ENCODE data around the gene DLX3. TPM values are rescaled to one million over a fixed set of nuclear protein-coding genes. Genes with fewer than 3 reads are reported as not detected.

DLX3 gene
- polyA plus RNA-seq, 1 donor from 2014 or later = not detected

DNA sequence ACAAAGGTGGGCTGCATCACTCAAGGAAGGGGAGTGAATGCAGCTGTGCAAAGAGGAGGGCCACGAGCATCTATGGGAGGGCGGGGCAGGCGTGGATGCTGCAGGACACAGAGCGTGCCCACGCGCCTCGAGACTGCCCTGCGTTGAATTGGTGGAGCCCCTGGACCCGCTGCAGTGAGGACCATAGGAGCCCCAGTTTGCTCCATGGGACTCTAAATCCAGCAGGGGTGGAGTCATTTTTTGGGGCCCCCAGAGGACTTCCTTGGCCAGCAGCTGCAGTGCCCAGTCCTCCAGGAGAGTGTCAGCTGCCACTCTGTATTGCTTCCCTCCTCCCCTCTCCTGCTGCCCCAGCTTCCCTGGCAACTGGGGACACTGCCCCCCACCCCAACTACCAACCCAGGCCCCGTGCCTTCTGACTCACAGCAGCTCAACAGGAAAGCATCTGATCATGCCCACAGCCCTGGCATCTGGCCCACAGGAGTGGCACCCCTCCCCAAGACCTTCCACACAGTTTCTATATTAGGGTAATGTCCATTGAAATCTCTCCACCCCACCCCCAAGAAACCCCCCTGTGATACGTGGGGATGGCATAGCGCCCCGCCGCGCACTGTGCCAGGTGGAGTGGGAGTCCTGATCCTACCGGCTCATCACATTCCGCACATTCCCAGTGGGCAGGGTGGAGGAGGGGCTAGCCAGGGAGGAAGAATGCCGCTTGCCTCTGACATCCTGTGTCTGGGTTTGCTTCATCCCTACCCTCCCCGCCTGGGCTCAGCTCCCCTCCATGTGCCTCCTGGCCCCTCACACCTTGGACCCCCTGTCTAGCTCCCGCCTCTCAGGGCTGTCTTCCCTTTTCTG, 33.1 kb upstream of the DLX3 start:
- Mint-ChIP-seq H3K4me3 (peak overlapping the region in 2 of 4 donors; percentile 76 to 83), H3K36me3 (no peaks in the 10 kb centered on the region), H3K27ac (no peak overlapping the region), H3K9me3 (no peaks in the 10 kb centered on the region), H3K27me3 (peaks cover 21% of the 10 kb centered on the region), H3K4me1 (peaks cover 6 to 10% (median 9%) of the 10 kb centered on the region in 3 donors)

DNA sequence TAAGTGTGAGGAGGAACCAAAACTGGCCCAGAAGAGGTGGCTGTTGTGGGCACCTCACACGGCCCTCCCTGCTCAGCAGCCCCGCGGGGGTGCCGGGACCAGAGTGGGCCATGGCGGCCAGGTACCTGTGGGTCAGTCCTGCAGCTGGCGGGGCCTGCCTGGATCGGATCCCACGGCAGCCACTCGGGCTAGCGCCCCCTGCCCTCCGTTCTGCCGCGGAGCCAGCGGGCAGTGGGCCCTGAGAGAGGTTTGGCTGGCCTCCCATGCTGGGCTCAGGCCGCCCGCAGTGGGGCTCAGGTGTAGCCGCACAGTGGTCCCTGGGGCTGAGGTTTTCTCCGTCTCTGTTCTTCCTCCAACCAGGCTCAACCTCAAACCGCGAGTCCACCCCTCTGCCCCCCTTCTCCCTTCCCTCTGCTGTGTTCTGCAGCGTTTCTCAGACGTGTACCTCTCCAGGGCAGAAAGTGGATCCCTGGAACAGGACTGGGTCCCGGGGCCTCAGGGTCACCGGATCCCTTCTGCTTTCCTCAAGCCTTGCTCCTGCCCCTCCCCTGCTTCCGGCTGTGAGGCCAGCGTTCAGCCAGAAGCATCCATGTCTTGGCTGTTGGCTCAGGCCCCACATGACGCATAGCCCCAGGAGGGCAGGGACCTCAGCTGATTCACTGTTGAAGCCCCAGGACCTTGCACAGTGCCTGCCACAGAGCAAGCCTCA, 32.3 kb upstream of the DLX3 start:
- Mint-ChIP-seq H3K4me1 (peaks cover 6 to 10% (median 9%) of the 10 kb centered on the region in 3 donors), H3K9me3 (no peaks in the 10 kb centered on the region), H3K36me3 (no peaks in the 10 kb centered on the region), H3K4me3 (peak overlapping the region in 3 of 4 donors; percentile 41 to 83 (median 80)), H3K27me3 (peaks cover 21% of the 10 kb centered on the region), H3K27ac (no peak overlapping the region)

DNA sequence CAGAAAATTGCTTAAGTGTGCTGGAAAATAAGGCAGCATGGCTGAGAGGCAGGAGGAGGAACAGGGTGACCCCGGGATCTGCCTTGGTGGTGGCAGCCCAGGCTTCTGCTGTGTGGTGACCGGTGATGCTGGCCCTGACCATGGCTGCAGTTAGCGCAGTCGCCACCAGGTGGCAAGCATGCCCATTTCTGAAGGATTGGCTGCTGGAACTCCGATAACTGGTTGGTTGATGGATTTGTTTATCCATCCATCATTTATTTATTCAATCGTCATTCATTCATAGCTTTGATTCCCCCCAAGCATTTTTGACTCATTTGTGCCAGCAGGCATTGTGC, 31.8 kb upstream of the DLX3 start:
- H3K4me3 Mint-ChIP-seq = peak overlapping the region in 2 of 4 donors; percentile 45 to 80
- no peak overlapping the region for H3K27ac Mint-ChIP-seq
- no peaks in the 10 kb centered on the region for H3K36me3 Mint-ChIP-seq
- peaks cover 6 to 10% (median 9%) of the 10 kb centered on the region in 3 donors for H3K4me1 Mint-ChIP-seq
- peaks cover 21% of the 10 kb centered on the region for H3K27me3 Mint-ChIP-seq
- no peaks in the 10 kb centered on the region for H3K9me3 Mint-ChIP-seq

- H3K4me1 Mint-ChIP-seq = peaks cover 6 to 10% (median 9%) of the 10 kb centered on the region in 3 donors
- peaks cover 23% of the 10 kb centered on the region for H3K27me3 Mint-ChIP-seq
- no peak overlapping the region for H3K4me3 Mint-ChIP-seq
- H3K27ac Mint-ChIP-seq = no peak overlapping the region
- no peaks in the 10 kb centered on the region for H3K9me3 Mint-ChIP-seq
- H3K36me3 Mint-ChIP-seq = no peaks in the 10 kb centered on the region
These were observed 31.1 kb upstream of the DLX3 start for GRCh38 chr17:50026046-50026675.

DNA sequence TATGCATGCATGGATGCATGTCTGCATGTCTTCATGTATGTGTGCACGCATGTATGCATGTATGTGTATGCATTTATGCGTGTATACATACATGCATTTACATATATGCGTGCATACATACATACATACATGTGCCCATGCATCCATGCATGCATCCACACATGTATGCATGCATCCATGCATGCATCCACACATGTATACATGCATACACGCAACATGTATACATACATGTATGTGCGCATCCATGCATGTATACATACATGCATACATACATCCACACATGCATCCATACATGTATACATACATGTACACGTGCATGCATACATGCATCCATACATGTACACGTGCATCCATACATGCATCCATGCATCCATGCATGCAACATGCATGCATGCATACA, 29.8 kb upstream of the DLX3 start:
- H3K27me3 Mint-ChIP-seq = peaks cover 24% of the 10 kb centered on the region
- H3K4me3 Mint-ChIP-seq = no peak overlapping the region
- H3K9me3 Mint-ChIP-seq = no peaks in the 10 kb centered on the region
- H3K27ac Mint-ChIP-seq = no peak overlapping the region
- H3K36me3 Mint-ChIP-seq = no peaks in the 10 kb centered on the region
- H3K4me1 Mint-ChIP-seq = peaks cover 6 to 10% (median 9%) of the 10 kb centered on the region in 3 donors

DNA sequence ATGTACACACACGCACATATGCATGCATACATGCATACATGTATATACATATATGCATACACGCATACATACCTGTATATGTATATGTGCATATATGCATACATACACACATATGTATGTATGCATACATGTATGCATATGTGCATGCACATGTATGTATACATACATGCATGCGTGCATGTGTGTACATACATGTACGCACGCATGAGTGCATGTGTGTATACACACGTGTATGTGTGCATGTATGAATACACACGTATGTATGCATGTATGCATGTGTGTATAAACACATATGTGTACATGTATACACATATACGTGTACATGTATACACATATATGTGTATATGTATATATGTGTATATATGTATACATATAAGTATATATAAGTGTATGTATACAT, 28.5 kb upstream of the DLX3 start:
- Mint-ChIP-seq H3K4me3 (no peak overlapping the region), H3K27ac (no peak overlapping the region), H3K4me1 (peaks cover 6 to 10% (median 9%) of the 10 kb centered on the region in 3 donors), H3K27me3 (peaks cover 17% of the 10 kb centered on the region), H3K36me3 (no peaks in the 10 kb centered on the region), H3K9me3 (no peaks in the 10 kb centered on the region)

DNA sequence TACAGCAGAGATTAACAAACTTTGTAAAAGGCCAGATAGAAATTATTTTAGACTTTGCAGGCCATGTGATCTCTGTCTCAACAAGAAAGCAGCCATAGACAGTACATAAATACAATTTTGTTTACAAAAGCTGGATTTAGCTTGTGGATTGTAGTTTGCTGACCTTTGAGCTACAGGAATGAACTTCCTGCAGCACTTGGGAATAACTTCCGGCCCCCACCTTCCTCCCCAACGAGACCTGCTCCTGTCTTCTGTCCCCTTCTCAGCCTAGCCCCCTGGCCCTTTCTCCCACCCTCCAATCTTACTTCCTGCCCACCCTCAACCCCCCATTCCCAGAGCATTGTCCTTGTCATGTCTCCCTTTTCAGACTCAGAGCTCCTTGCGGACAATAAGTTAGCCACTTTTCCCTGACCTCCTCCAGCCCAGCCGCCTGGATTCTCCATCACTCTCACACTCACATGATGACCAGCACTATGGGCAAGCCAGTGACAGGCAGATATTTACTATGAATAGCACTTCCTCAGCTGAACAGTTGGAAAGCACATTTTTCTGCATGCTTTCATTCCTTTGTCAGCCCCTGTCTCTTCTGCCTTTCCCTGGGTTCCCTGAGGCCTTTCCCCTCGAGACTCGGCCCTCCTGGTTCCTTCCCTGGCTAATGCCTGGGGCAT, 27.6 kb upstream of the DLX3 start:
- Mint-ChIP-seq H3K36me3 (no peaks in the 10 kb centered on the region), H3K27ac (no peak overlapping the region), H3K4me3 (no peak overlapping the region), H3K4me1 (peaks cover 6 to 8% (median 8%) of the 10 kb centered on the region in 3 donors), H3K27me3 (peaks cover 9% of the 10 kb centered on the region), H3K9me3 (no peaks in the 10 kb centered on the region)

- H3K4me1 Mint-ChIP-seq = peaks cover 3% of the 10 kb centered on the region in 3 donors
- no peaks in the 10 kb centered on the region for H3K9me3 Mint-ChIP-seq
- no peak overlapping the region for H3K4me3 Mint-ChIP-seq
- no peaks in the 10 kb centered on the region for H3K36me3 Mint-ChIP-seq
- peaks cover 6% of the 10 kb centered on the region for H3K27me3 Mint-ChIP-seq
- H3K27ac Mint-ChIP-seq = no peak overlapping the region
These were observed 26.8 kb upstream of the DLX3 start for GRCh38 chr17:50021681-50022370.

- Mint-ChIP-seq H3K4me3 (no peak overlapping the region), H3K4me1 (no peaks in the 10 kb centered on the region), H3K27ac (no peak overlapping the region), H3K36me3 (no peaks in the 10 kb centered on the region), H3K27me3 (peaks cover 8% of the 10 kb centered on the region), H3K9me3 (peaks cover 0 to 3% (median 0%) of the 10 kb centered on the region in 3 donors)
These were observed 26.0 kb upstream of the DLX3 start for GRCh38 chr17:50020841-50021599.

DNA sequence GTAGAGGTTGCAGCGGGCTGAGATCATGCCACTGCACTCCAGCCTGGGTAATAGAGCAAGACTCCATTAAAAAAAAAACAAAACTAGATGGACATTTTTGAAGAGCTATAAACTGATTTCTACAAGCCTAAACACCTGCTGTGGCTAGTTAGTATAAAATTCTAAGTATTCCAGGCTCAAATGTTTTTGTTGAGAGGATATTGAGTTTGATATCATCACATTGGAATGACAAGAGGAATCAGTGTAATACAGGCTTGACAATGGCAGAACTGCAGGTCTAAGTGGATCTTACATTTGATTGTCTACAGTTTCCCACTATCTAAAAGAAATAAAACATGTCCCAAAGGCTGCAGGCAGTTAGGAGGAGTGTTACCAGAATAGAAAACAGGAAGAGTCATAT, 23.9 kb upstream of the DLX3 start:
- Mint-ChIP-seq H3K27me3 (peaks cover 10% of the 10 kb centered on the region), H3K9me3 (peaks cover 0 to 11% (median 5%) of the 10 kb centered on the region in 3 donors), H3K36me3 (peaks cover 3% of the 10 kb centered on the region), H3K4me3 (no peak overlapping the region), H3K4me1 (no peaks in the 10 kb centered on the region), H3K27ac (peak overlapping the region in 1 of 3 donors; percentile 16)

DNA sequence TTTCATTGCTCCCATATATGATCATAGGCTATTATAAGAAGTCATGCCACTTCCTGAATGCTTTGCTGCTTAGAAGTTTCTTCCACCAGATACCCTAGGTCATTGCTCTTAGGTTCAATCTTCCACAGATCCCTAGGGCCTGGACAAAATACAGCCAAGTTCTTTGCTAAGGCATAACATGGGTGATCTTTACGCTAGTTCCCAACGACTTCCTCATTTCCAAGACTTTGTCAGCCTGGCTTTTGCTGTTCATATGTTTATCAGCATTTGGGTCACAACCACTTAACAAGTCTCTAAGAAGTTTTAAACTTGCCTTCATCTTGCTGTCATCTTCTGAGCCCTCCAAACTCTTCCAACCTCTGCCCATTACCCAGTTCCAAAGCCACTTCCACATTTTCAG, 20.1 kb upstream of the DLX3 start:
- Mint-ChIP-seq H3K9me3 (peaks cover 4 to 23% (median 12%) of the 10 kb centered on the region in 3 donors), H3K27me3 (peaks cover 16% of the 10 kb centered on the region), H3K4me1 (no peaks in the 10 kb centered on the region), H3K4me3 (peak overlapping the region in 1 of 4 donors; percentile 19), H3K27ac (no peak overlapping the region), H3K36me3 (peaks cover 3% of the 10 kb centered on the region)

GRCh38 chr17:50014471-50015088, 19.6 kb upstream of the DLX3 start:
- peaks cover 3% of the 10 kb centered on the region for H3K36me3 Mint-ChIP-seq
- no peak overlapping the region for H3K27ac Mint-ChIP-seq
- peak overlapping the region in 1 of 4 donors; percentile 19 for H3K4me3 Mint-ChIP-seq
- peaks cover 4 to 23% (median 12%) of the 10 kb centered on the region in 3 donors for H3K9me3 Mint-ChIP-seq
- H3K27me3 Mint-ChIP-seq = peaks cover 16% of the 10 kb centered on the region
- no peaks in the 10 kb centered on the region for H3K4me1 Mint-ChIP-seq

DNA sequence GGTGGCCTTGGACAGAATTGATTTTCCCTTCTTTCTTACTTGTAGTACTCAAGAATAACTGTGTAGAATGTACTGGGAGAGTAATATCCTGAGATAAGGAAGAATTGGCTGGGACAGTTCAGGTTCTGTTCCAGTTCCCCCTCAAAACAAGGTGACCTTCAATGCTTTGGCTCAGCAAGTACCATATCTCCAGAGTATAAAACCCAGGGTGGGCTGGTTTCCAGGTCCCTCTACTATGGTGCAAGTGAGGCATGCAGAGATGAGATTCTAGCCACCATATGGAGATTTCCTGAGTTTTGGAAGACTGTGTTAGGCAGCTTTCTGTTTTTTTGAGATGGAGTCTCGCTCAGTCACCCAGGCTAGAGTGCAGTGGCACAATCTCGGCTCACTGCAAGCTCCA, 18.1 kb upstream of the DLX3 start:
- H3K9me3 Mint-ChIP-seq = peaks cover 10 to 31% (median 15%) of the 10 kb centered on the region in 3 donors
- H3K4me3 Mint-ChIP-seq = peak overlapping the region in 1 of 4 donors; percentile 10
- no peak overlapping the region for H3K27ac Mint-ChIP-seq
- peaks cover 5% of the 10 kb centered on the region for H3K36me3 Mint-ChIP-seq
- peaks cover 0 to 6% (median 2%) of the 10 kb centered on the region in 3 donors for H3K4me1 Mint-ChIP-seq
- peaks cover 15% of the 10 kb centered on the region for H3K27me3 Mint-ChIP-seq

Measured in IgD-negative memory B cell (primary cell).